ENCODE results near the gene SCYL1.

DNA sequence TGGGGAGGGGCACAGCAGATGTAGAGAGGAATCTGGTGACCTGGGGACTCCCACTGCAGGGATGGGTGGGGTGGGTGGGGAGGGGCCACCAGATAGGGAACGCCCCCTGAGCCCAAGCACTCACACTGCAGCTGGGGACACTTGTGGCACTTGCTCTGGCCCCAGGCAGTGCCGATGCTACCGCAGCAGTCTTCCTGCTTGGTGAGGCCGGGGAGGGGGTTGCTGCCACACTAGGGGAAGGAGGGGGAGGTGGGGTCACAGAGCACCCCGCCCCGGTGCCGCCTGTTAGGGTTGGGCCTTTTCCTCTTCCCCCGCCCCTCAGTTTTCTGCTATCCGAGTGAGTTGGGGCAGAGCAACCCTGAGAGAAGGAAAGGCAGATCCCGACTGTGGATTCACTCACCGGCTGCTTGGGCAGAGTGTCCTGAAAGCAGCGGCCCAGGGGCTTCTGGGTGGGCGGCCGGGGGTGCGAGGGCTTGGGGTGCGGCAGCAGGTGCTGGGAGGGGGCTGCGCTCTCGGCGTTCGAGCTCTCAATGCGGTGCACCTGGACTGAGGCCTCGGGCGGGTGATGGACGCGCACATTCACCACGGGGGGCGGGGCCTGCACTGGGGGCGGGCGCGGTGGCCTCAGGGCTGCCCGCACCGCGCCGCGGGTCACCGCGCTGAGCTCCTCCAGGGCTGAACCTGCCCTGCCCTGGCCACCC is 28.6 kb downstream of the SCYL1 start:
- TF ChIP-seq, protein P1, sequence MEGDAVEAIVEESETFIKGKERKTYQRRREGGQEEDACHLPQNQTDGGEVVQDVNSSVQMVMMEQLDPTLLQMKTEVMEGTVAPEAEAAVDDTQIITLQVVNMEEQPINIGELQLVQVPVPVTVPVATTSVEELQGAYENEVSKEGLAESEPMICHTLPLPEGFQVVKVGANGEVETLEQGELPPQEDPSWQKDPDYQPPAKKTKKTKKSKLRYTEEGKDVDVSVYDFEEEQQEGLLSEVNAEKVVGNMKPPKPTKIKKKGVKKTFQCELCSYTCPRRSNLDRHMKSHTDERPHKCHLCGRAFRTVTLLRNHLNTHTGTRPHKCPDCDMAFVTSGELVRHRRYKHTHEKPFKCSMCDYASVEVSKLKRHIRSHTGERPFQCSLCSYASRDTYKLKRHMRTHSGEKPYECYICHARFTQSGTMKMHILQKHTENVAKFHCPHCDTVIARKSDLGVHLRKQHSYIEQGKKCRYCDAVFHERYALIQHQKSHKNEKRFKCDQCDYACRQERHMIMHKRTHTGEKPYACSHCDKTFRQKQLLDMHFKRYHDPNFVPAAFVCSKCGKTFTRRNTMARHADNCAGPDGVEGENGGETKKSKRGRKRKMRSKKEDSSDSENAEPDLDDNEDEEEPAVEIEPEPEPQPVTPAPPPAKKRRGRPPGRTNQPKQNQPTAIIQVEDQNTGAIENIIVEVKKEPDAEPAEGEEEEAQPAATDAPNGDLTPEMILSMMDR (IDR thresholded peaks at IDR 0.05) = no peak
- no peak for TF ChIP-seq POLR2A (IDR thresholded peaks at IDR 0.05)
- no peak for TF ChIP-seq EP300 (IDR thresholded peaks at IDR 0.05)

All from tibial nerve (tissue), 4 donors.